GM12878 (cell line): Measurements from ENCODE around the gene RUFY4. TPM values are rescaled to one million over a fixed set of nuclear protein-coding genes. Genes with fewer than 3 reads are reported as not detected.

Experiments
- ATAC-seq: fragments of 200-7000 bp; cut with Tn5 transposase; 3 replicates; pipeline ENCODE4 v1.9.1; 2020; ENCODE audit warnings: mild to moderate bottlenecking, moderate library complexity
- BruUV-seq: library from RNA; stranded (reverse); fragments of 400-500 nt; replicated peaks from 2 replicates; lab custom pipeline; 2021; lab: Mats Ljungman, UMichigan
- CTCF ChIA-PET: fragments of 300-600 bp; sonication (Branson Sonifier 250); formaldehyde crosslinking; extraction: SDS; loops from one replicate; lab custom pipeline; 2021; ENCODE audit warnings: inconsistent platforms; lab: Yijun Ruan, JAX
- POLR2A ChIA-PET: fragments of 350-600 bp; formaldehyde crosslinking; extraction: SDS; loops from one replicate; lab custom pipeline; 2021; ENCODE audit warnings: inconsistent platforms; lab: Charles Lee
- RAD21 ChIA-PET: fragments of 300-600 bp; sonication (Branson Sonifier 250); formaldehyde crosslinking; loops from one replicate; lab custom pipeline; 2023; ENCODE audit warnings: antibody characterized with exemption; ENCODE audit not compliant: unreplicated experiment; lab: Charles Lee
- SMC1A ChIA-PET: fragments of 300-600 bp; sonication (Branson Sonifier 250); formaldehyde crosslinking; loops from one replicate; lab custom pipeline; 2023; ENCODE audit not compliant: unreplicated experiment, uncharacterized antibody; lab: Charles Lee
- DNase-seq: peaks from one replicate; pipeline ENCODE4 v3.0.0-alpha.2; 2011; ENCODE audit warnings: low read depth, low spot score
- FAIRE-seq: peaks from 3 replicates; lab custom pipeline; 2011; peaks lifted over from hg19 to GRCh38; lab: Jason Lieb, UNC
- H2AFZ ChIP-seq: 2 replicates; pipeline ENCODE4 v1.6.0; 2011; ENCODE audit warnings: low read depth, low read length, control low read depth; ENCODE audit not compliant: control insufficient read depth
- H3K27ac ChIP-seq: 2 replicates; pipeline ENCODE4 v1.5.1; 2011; ENCODE audit warnings: control low read depth; ENCODE audit not compliant: control insufficient read depth, insufficient read depth
- H3K27me3 ChIP-seq, 2 experiments: replicated peaks in 1 of 2; 2 replicates each; pipeline versions ENCODE4 v1.6.0 to v1.6.1; 2011; ENCODE audit warnings: low read length in 1 of 2; ENCODE audit not compliant: control insufficient read depth in 2 of 2, insufficient read depth in 2 of 2
- H3K36me3 ChIP-seq, 2 experiments: 2 replicates each; pipeline ENCODE4 v1.5.1; 2011; ENCODE audit warnings: low read length in 1 of 2; ENCODE audit not compliant: control insufficient read depth in 2 of 2, insufficient read depth in 2 of 2
- H3K4me1 ChIP-seq: 2 replicates; pipeline ENCODE4 v1.6.1; 2011; ENCODE audit warnings: mild to moderate bottlenecking, low read length, moderate library complexity, mixed read lengths; ENCODE audit not compliant: control insufficient read depth, insufficient read depth
- H3K4me2 ChIP-seq: 2 replicates; pipeline ENCODE4 v1.6.0; 2011; ENCODE audit warnings: control low read depth; ENCODE audit not compliant: control insufficient read depth, insufficient read depth
- H3K4me3 ChIP-seq: fragments of 200-600 bp; sonication (generic); 2 replicates; pipeline ENCODE4 v1.5.1; 2016
- H3K79me2 ChIP-seq: 2 replicates; pipeline ENCODE4 v1.6.0; 2011; ENCODE audit warnings: low read length; ENCODE audit not compliant: control insufficient read depth, insufficient read depth
- H3K9ac ChIP-seq: 2 replicates; pipeline ENCODE4 v1.8.0; 2011; ENCODE audit warnings: low read length, control low read depth, mixed read lengths; ENCODE audit not compliant: control insufficient read depth, insufficient read depth
- H3K9me3 ChIP-seq: replicated peaks from 3 replicates; pipeline ENCODE4 v1.5.1; 2011; ENCODE audit warnings: mild to moderate bottlenecking, low read length; ENCODE audit not compliant: control insufficient read depth, insufficient read depth
- H4K20me1 ChIP-seq: 2 replicates; pipeline ENCODE4 v1.6.0; 2011; ENCODE audit not compliant: control insufficient read depth, insufficient read depth
- CBFB ChIP-seq: IDR thresholded peaks from 2 replicates; pipeline ENCODE4 v1.6.1; 2016; ENCODE audit warnings: antibody characterized with exemption, low read depth
- CHD1 ChIP-seq: IDR thresholded peaks from 2 replicates; pipeline ENCODE4 v1.6.1; 2012; ENCODE audit warnings: low read depth, low read length, improper control_type of control experiment
- CREM ChIP-seq: IDR thresholded peaks from 2 replicates; pipeline ENCODE4 v1.6.1; 2014; ENCODE audit warnings: antibody characterized with exemption, low read depth
- E2F8 ChIP-seq: fragments of 450-650 bp; IDR thresholded peaks from 2 replicates; pipeline ENCODE4 v1.6.1; 2018; ENCODE audit warnings: mild to moderate bottlenecking, low read depth, moderate library complexity; ENCODE audit not compliant: partially characterized antibody
- FOXM1 ChIP-seq: IDR thresholded peaks from 2 replicates; pipeline ENCODE4 v1.6.1; 2012; ENCODE audit warnings: low read depth, mild to moderate bottlenecking, inconsistent platforms, low read length, moderate library complexity
- JUNB ChIP-seq: IDR thresholded peaks from 2 replicates; pipeline ENCODE4 v1.6.1; 2016; ENCODE audit warnings: antibody characterized with exemption, mild to moderate bottlenecking
- MYB ChIP-seq: fragments of 150-350 bp; IDR thresholded peaks from 2 replicates; pipeline ENCODE4 v1.6.1; 2014; ENCODE audit warnings: mild to moderate bottlenecking, low read depth, low read length, borderline replicate concordance
- POLR2A ChIP-seq: IDR thresholded peaks from 2 replicates; pipeline ENCODE4 v1.6.1; 2011; ENCODE audit warnings: low read depth, mild to moderate bottlenecking, low read length
- POLR2AphosphoS2 ChIP-seq: IDR thresholded peaks from 2 replicates; pipeline ENCODE4 v1.6.1; 2011; ENCODE audit warnings: low read depth, mild to moderate bottlenecking, low read length, improper control_type of control experiment, moderate library complexity
- ZNF217 ChIP-seq: fragments of 450-650 bp; IDR thresholded peaks from 2 replicates; pipeline ENCODE4 v1.6.1; 2017; ENCODE audit warnings: antibody characterized with exemption, mild to moderate bottlenecking
- WGBS: methylation state at CpG from one replicate; pipeline ENCODE4 v1.1.6; 2016; ENCODE audit warnings: low lambda C conversion rate; ENCODE audit not compliant: insufficient replicate concordance, insufficient coverage; ENCODE audit errors: missing lambda C conversion rate; 5-methylcytosine and 5-hydroxymethylcytosine counted together
- in situ Hi-C: fragments of 300-500 bp; cut with MboI; formaldehyde crosslinking; loops from 9 replicates; pipeline ENCODE4 v1.14.3; 2018; ENCODE audit warnings: mixed read lengths
- intact Hi-C: fragments of 100-400 bp; cut with micrococcal nuclease; formaldehyde crosslinking; loops from one replicate; pipeline ENCODE4 v1.14.2; 2022; ENCODE audit not compliant: unreplicated experiment
- polyA plus RNA-seq, 11 experiments: library from polyadenylated mRNA; depleted of rRNA in 4 of 11; unstranded in 6 of 11; stranded (reverse) in 5 of 11; fragments of >200 nt; fragmentation: Nextera tagmentation in 4 of 11; fragmentation: Illumina TruSeq in 1 of 11; extraction: Ambion mirVana in 4 of 11; extraction: Trizol in 1 of 11; gene quantifications; 1 replicate in 1 of 11; 2 replicates in 10 of 11; pipeline versions ENCODE4 v1.2.1 to v1.2.3, GENCODE V29; 2011 to 2016; ENCODE audit warnings: inconsistent platforms in 2 of 11, missing spikeins in 2 of 11, low read depth in 1 of 11
- total RNA-seq, 4 experiments: library from RNA; depleted of rRNA in 3 of 4; stranded (reverse); fragments of >200 nt in 3 of 4; fragmentation: Illumina TruSeq in 1 of 4; extraction: Trizol in 1 of 4; gene quantifications; 2 replicates each; pipeline versions ENCODE4 v1.2.1 to v1.2.3, GENCODE V29; 2013 to 2021
- TF ChIP-seq, protein P1 (sequence below): fragments of 450-650 bp; IDR thresholded peaks from 2 replicates; pipeline ENCODE4 v1.6.1; 2014; ENCODE audit warnings: mild to moderate bottlenecking

RUFY4 gene
- total and polyA plus RNA-seq, 10 of the 15 experiments (the other 5 are each of a cell fraction or from before 2014, with no cell fraction given), result 0.05 to 2.7 (median 0.90) TPM

- intact Hi-C loops (no loop called here), in situ Hi-C loops (no loop called here)
- Histone ChIP-seq H3K9ac (no peak overlapping the region), H2AFZ (no peak overlapping the region), H3K27ac (no peak overlapping the region), H3K9me3 (no peaks in the 10 kb centered on the region), H3K4me3 (no peak overlapping the region), H3K4me2 (no peak overlapping the region), H3K36me3 (no peaks in the 10 kb centered on the region), H3K79me2 (no peaks in the 10 kb centered on the region), H4K20me1 (no peaks in the 10 kb centered on the region), H3K27me3 (no peaks in the 10 kb centered on the region; a peak in 1 of 4 replicates), H3K4me1 (no peaks in the 10 kb centered on the region)
- ATAC-seq (no peak), FAIRE-seq (no peak), DNase-seq (no peak)
- 26% methylated on average over 7 of the region's 7 CpGs for WGBS
- RAD21 ChIA-PET, result no interaction called here
- SMC1A ChIA-PET, result no interaction called here
- POLR2A ChIA-PET, result no interaction called here
- CTCF ChIA-PET, result interaction anchor here (0.7 kb wide), 1 partner anchor 8 kb away, joined by 3 read pairs; no protein-coding TSS in a partner anchor
- BruUV-seq, result no TSS peak
- TF ChIP-seq FOXM1 (no peak), MYB (no peak), CREM (no peak), CHD1 (no peak), POLR2A (no peak), E2F8 (no peak), CBFB (no peak), POLR2AphosphoS2 (no peak), JUNB (no peak), ZNF217 (no peak)
- TF ChIP-seq, protein P1, sequence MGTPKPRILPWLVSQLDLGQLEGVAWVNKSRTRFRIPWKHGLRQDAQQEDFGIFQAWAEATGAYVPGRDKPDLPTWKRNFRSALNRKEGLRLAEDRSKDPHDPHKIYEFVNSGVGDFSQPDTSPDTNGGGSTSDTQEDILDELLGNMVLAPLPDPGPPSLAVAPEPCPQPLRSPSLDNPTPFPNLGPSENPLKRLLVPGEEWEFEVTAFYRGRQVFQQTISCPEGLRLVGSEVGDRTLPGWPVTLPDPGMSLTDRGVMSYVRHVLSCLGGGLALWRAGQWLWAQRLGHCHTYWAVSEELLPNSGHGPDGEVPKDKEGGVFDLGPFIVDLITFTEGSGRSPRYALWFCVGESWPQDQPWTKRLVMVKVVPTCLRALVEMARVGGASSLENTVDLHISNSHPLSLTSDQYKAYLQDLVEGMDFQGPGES, result no peak
These were observed 42.8 kb upstream of the RUFY4 start for GRCh38 chr2:218026244-218026643.
